MM.1S (cell line): Measurements from ENCODE around the gene ZIC5.

ENCODE experiments used
- DNase-seq: peaks from one replicate; pipeline ENCODE4 v3.0.0-alpha.2; 2015
- H2AFZ ChIP-seq: fragments of 300-600 bp; sonication (generic); 2 replicates; pipeline ENCODE4 v1.6.0; 2016; ENCODE audit warnings: antibody characterized with exemption, low read length
- H3F3A ChIP-seq: fragments of 300-600 bp; sonication (generic); 2 replicates; pipeline ENCODE4 v1.6.1; 2016; ENCODE audit warnings: mild to moderate bottlenecking, antibody characterized with exemption, low read length, moderate library complexity, mixed read lengths; ENCODE audit not compliant: insufficient read depth
- H3K27ac ChIP-seq: fragments of 300-600 bp; sonication (generic); 2 replicates; pipeline ENCODE4 v1.5.1; 2016; ENCODE audit warnings: mild to moderate bottlenecking, low read length
- H3K27me3 ChIP-seq: fragments of 300-600 bp; sonication (generic); replicated peaks from 2 replicates; pipeline ENCODE4 v1.6.0; 2016; ENCODE audit warnings: low read length; ENCODE audit not compliant: insufficient read depth
- H3K36me3 ChIP-seq: fragments of 300-600 bp; sonication (generic); replicated peaks from 2 replicates; pipeline ENCODE4 v1.6.1; 2016; ENCODE audit warnings: mild to moderate bottlenecking, low read length, mixed read lengths; ENCODE audit not compliant: insufficient read depth
- H3K4me1 ChIP-seq: fragments of 300-600 bp; sonication (generic); 2 replicates; pipeline ENCODE4 v1.6.1; 2016; ENCODE audit warnings: low read length, mixed read lengths
- H3K4me2 ChIP-seq: fragments of 300-600 bp; sonication (generic); 2 replicates; pipeline ENCODE4 v1.6.0; 2016; ENCODE audit warnings: low read depth, low read length
- H3K4me3 ChIP-seq: fragments of 300-600 bp; sonication (generic); 2 replicates; pipeline ENCODE4 v1.5.1; 2016; ENCODE audit warnings: low read length, mixed read lengths
- H3K79me2 ChIP-seq: fragments of 300-600 bp; sonication (generic); 2 replicates; pipeline ENCODE4 v1.6.1; 2016; ENCODE audit warnings: mixed run types, low read length, mixed read lengths
- H3K9ac ChIP-seq: fragments of 300-600 bp; sonication (generic); 2 replicates; pipeline ENCODE4 v1.6.1; 2016; ENCODE audit warnings: low read length, mixed read lengths
- H3K9me2 ChIP-seq: fragments of 300-600 bp; sonication (generic); replicated peaks from 2 replicates; pipeline ENCODE4 v1.6.1; 2016; ENCODE audit warnings: mild to moderate bottlenecking, low read length, mixed read lengths; ENCODE audit not compliant: insufficient read depth
- H3K9me3 ChIP-seq: fragments of 300-600 bp; sonication (generic); replicated peaks from 2 replicates; pipeline ENCODE4 v1.6.1; 2016; ENCODE audit warnings: mild to moderate bottlenecking, low read length, mixed read lengths; ENCODE audit not compliant: insufficient read depth
- H4K20me1 ChIP-seq: fragments of 300-600 bp; sonication (generic); 2 replicates; pipeline ENCODE4 v1.6.1; 2016; ENCODE audit warnings: mild to moderate bottlenecking, low read length, moderate library complexity, mixed read lengths; ENCODE audit not compliant: insufficient read depth
- EZH2 ChIP-seq: fragments of 300-600 bp; sonication (generic); optimal IDR thresholded peaks from 2 replicates; pipeline ENCODE3; 2017; ENCODE audit warnings: low read depth, mild to moderate bottlenecking, antibody characterized with exemption, low read length, mixed read lengths
- EZH2phosphoT487 ChIP-seq: fragments of 300-600 bp; sonication (generic); IDR thresholded peaks from 2 replicates; pipeline ENCODE4 v1.6.1; 2018; ENCODE audit warnings: antibody characterized with exemption, low read length
- TF ChIP-seq, protein P1 (sequence below): fragments of 300-600 bp; sonication (generic); IDR thresholded peaks from 2 replicates; pipeline ENCODE4 v1.5.1; 2016; ENCODE audit warnings: antibody characterized with exemption, low read length, mixed read lengths

Gene ZIC5

DNA sequence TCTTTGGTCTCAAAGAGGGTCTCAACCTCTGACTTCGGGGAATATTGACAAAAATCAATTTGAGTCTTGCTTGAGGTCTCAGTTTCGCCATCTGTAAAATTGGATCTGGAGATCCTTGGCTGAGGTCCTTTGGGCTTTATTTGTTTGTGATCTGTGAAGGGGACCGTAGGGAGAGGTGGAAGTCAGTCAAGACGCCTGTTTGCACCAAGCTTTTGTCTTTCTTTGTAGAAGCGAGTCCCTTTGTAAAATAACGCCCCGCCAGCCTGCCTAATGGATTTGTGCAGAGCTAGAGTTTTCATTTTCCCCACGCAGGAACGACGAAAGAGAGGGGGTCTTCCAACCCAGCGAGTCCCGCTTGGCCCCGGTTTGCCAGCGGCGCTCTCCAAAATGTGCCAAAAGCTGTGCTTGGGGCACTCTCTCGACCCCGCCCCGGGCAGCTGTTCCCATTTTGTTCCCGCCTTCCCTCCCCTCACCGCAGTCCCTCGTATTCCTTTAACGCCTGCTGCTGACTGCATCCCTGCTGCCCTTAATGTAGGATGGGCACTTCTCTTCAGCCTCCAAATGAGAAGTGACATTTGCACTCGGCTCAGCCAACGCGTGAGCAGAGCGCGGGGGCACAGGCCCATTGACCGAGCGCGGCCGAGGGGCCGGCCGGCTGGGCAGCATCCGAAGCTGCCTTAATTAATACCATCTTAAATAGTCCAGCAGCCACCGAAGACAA lies 13.0 kb downstream of the ZIC5 start:
- Histone ChIP-seq H3K27ac (no peak overlapping the region), H3K4me3 (no peak overlapping the region), H3K27me3 (peaks cover 9% of the 10 kb centered on the region; the same call in 1 of the 2 replicates), H4K20me1 (no peaks in the 10 kb centered on the region), H3K9ac (no peak overlapping the region), H3K79me2 (no peaks in the 10 kb centered on the region), H3K9me2 (no peaks in the 10 kb centered on the region), H3K36me3 (no peaks in the 10 kb centered on the region), H3K4me2 (no peak overlapping the region), H3K9me3 (no peaks in the 10 kb centered on the region), H2AFZ (no peak overlapping the region), H3F3A (no peaks in the 10 kb centered on the region), H3K4me1 (no peaks in the 10 kb centered on the region)
- TF ChIP-seq EZH2phosphoT487 (no peak), EZH2 (no peak)
- TF ChIP-seq, protein P1, sequence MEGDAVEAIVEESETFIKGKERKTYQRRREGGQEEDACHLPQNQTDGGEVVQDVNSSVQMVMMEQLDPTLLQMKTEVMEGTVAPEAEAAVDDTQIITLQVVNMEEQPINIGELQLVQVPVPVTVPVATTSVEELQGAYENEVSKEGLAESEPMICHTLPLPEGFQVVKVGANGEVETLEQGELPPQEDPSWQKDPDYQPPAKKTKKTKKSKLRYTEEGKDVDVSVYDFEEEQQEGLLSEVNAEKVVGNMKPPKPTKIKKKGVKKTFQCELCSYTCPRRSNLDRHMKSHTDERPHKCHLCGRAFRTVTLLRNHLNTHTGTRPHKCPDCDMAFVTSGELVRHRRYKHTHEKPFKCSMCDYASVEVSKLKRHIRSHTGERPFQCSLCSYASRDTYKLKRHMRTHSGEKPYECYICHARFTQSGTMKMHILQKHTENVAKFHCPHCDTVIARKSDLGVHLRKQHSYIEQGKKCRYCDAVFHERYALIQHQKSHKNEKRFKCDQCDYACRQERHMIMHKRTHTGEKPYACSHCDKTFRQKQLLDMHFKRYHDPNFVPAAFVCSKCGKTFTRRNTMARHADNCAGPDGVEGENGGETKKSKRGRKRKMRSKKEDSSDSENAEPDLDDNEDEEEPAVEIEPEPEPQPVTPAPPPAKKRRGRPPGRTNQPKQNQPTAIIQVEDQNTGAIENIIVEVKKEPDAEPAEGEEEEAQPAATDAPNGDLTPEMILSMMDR: no peak
- DNase-seq: no peak

DNA sequence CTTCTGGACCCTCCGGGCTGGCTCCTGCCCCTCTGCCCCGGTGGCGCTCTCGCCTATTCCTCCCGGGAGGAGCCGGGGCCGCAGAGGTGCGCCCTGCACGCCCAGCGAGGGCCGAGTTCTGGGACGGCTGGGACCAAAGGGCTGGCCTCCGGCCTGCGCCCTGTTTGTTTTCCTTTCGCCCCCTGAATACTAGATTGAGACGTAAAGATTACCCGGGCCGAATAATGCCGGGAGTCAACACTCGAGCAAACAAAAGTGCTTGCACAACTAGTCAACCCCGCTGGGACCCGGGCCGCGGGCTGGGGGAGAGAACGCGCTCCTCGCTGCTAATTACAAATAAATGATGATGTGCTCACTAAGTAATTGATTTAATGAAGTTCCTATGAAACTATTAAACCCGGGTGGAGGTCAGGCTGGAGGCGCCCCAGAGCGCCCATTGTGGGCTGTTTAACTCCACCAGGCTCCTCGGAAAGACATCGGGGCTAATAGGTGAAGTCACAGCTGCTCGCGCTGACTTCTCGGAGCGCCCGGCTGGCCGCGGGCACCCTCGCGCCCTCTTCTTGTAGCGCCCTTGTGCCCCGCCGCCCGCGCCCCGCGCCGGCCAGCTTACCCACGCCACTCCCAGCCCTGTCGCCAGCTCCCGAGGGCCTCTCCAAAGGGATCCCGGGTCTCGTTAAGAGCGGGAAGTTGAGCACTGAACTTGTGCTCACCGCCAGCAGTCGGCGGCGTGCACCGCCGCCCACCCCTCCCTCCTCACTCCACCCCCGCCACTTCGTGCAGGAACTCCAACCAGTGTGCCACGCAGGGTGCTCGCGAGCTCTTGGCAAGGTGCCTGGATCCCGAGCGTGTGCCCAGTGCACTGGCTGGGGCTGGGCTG lies 14.9 kb downstream of the ZIC5 start:
- Histone ChIP-seq H3K9me3 (no peaks in the 10 kb centered on the region), H3K9ac (no peak overlapping the region), H3F3A (no peaks in the 10 kb centered on the region), H3K4me3 (no peak overlapping the region), H3K36me3 (no peaks in the 10 kb centered on the region), H3K79me2 (no peaks in the 10 kb centered on the region), H3K4me2 (no peak overlapping the region), H4K20me1 (no peaks in the 10 kb centered on the region), H3K27me3 (peaks cover 9% of the 10 kb centered on the region; the same call in 1 of the 2 replicates), H3K4me1 (no peaks in the 10 kb centered on the region), H3K27ac (no peak overlapping the region), H2AFZ (no peak overlapping the region), H3K9me2 (no peaks in the 10 kb centered on the region)
- DNase-seq: no peak
- TF ChIP-seq, protein P1: no peak
- no peak for TF ChIP-seq EZH2
- no peak for TF ChIP-seq EZH2phosphoT487

DNA sequence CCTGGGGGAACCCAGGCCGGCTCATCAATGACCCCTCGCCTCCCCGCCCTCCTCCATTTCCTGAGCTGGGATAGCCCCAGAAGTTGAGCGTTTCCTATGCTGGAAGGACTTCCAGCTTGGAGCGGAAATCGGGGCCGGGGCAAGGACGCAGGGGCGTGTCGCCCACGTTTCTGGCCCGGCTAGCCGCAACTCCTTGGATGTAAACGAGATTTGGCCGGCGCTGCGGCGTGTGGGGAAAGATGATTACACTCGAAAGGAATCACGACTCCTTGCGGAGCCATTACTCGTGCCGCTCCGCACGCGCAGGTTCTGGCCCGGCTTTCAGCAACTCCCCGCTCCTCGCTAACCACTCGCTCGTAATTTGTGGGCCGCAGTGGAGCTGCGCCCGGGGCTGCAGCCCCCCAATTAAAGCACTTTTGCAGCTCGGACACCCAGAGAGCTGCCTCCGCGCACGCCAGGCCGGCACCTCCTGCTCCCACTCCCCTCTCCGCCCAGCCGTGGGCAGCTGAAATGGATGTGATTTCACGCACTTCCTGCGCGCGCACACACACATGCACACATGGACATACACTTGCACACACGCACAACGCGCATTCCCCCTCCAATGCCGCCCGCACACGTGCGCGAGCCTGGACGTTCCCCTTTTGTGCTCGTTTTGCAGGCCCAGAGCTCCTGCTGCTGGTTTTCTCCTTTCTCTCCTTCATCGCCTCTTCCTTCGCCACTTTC lies 15.7 kb downstream of the ZIC5 start:
- DNase-seq: no peak
- H3K9me3 ChIP-seq: no peaks in the 10 kb centered on the region
- TF ChIP-seq EZH2 (no peak), EZH2phosphoT487 (no peak)
- TF ChIP-seq, protein P1: no peak
- H3K9me2 ChIP-seq: no peaks in the 10 kb centered on the region
- no peak overlapping the region for H3K9ac ChIP-seq
- H3K27ac ChIP-seq: no peak overlapping the region
- no peaks in the 10 kb centered on the region for H3F3A ChIP-seq
- peaks cover 9% of the 10 kb centered on the region; the same call in 1 of the 2 replicates for H3K27me3 ChIP-seq
- H3K4me1 ChIP-seq: no peaks in the 10 kb centered on the region
- H3K4me2 ChIP-seq: no peak overlapping the region
- no peaks in the 10 kb centered on the region for H3K36me3 ChIP-seq
- no peak overlapping the region for H3K4me3 ChIP-seq
- H2AFZ ChIP-seq: no peak overlapping the region
- H4K20me1 ChIP-seq: no peaks in the 10 kb centered on the region
- H3K79me2 ChIP-seq: no peaks in the 10 kb centered on the region
